ENCODE results near the gene OGFOD3. TPM values are rescaled to one million over a fixed set of nuclear protein-coding genes. Genes with fewer than 3 reads are reported as not detected.
"Not testable (repeated sequence)": the region's sequence is repeated elsewhere in the genome, so short reads cannot be mapped to it uniquely, and the experiment has no call there.

The OGFOD3 gene
- total RNA-seq, 1 donor from 2014 or later: 36.7 TPM

DNA sequence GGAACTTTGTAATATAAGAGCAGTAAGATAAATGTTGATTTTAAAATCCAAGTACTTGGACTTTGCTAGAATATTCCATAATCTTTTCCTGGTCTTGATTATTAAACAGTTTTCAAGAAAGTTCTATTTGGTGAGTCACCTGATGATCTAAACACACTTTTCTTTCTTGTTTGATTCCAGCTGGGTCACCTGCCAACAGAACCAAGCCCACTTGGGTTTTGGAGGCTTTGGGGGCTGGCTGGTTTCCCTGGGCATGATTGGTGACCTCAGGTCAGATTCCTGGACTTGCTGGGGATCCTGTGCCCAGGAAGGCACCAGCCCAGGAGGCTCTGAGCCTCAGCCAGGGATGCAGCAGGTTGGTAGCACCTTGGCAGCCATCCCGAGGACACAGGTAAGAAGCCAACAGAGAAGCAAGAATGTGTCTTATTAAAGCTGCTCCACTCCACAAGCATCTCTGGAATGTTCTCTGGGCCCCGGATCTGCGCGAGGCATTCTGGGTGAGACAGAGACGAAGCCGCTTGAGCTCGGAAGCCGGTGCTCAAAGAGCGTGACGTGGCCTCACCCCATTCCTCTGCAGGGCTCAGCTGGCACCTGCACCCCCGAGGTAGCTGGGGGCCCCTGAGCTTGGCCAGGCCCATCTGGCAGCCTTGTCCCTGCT lies 62.5 kb downstream of the OGFOD3 start:
- DNase-seq (ENCODE audit: low read depth, low spot score): no peak

DNA sequence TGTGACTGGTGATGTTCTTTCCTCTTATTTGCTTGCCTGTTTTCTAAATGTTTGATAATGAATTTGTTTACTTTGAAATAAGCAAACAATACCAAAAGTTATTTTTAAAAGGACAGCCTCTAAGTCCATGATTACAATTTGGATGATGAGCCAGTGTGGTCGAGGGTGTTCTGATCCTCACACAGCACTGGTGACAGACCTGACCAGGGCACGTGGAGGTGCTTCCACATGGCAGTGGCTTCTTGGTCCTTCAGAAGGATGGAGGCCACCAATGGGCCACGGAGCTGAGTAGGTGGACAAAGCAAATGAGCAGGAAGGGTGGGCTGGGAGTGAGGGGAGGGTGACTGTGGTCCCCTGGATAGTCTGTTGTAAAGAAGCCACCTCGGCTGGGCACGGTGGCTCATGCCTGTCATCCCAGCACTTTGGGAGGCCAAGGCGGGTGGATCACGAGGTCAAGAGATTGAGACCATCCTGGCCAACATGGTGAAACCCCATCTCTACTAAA lies 63.5 kb downstream of the OGFOD3 start:
- DNase-seq (ENCODE audit: low read depth, low spot score): no peak

DNA sequence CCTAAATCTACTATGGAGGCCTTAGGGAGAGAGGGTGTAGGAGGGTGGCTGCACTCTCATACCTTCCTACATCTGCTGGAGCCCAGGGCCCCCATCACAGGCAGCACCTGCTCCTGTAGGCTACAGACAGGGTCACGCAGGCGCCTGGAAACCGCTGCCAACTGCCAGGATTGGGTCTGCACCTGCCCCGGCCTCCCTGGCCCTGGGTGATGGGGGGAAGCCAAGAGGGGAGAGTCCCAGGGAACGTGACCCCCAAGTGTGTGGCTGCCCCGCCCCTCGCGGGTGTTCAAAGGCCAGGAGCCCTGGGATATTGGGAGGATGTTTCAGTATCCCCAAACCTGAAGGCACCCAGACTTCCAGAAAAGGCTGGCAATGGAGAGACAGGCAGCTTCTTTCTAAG lies 64.9 kb downstream of the OGFOD3 start:
- no peak for DNase-seq (ENCODE audit: low read depth, low spot score)

DNA sequence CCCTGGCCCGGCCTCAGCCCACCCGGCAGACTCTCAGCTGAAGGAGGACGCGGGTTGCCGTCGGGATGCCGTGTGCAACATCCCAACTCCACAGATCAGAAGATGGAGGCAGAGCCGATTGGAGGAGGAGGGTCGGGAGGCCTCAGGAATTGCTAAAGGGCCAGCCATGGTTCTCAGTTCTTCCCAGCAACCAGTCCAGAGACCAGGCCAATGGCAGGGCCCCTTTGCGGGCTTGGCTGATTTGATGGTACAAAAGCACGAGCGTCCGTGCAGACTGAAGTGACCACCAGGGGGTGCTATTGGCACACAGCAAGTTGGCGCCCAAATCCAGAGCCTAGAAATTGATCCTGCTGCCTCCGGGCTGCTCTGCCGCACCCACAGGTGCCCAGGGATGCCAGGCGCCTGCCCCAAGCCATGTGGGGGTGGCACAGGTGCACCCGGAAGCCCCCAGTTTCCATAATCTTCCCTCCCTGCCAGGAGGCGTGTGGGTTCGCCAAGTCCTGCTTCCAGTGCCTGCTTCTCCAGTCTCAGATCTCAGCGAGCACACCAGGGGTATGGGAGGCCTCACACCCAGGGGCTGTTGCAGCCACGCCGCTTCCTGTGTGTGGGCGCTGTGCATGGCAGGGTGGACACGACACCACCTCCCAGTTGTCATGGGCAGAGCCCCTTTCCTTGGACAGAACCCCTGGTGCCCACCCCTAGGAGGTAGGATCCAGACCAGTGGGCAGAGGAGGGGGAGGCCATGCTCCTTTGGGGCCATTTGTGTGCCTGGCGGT lies 66.5 kb downstream of the OGFOD3 start:
- peak; percentile 66 for DNase-seq (ENCODE audit: low read depth, low spot score)

DNA sequence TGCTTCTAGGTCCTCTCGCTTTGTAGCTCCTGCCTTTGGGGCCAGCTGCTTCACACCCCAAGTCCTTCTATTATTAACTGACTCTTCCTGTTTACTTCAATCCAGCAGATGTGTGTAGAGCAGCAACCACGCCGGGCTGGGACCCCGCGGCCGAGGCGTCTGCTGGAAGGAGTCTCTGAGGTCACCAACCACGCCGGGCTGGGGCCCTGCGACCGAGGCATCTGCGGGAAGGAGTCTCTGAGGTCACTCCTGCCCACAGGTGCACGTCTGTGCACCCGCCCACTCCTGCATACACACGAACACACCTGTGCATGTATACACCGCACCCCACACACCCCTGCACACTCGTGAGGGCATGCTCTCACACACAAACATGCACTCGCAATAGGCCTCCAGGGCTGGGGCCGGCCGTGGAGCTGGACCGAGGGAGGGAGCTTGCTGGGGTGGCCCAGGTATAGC lies 67.1 kb downstream of the OGFOD3 start:
- DNase-seq (ENCODE audit: low read depth, low spot score): no peak

DNA sequence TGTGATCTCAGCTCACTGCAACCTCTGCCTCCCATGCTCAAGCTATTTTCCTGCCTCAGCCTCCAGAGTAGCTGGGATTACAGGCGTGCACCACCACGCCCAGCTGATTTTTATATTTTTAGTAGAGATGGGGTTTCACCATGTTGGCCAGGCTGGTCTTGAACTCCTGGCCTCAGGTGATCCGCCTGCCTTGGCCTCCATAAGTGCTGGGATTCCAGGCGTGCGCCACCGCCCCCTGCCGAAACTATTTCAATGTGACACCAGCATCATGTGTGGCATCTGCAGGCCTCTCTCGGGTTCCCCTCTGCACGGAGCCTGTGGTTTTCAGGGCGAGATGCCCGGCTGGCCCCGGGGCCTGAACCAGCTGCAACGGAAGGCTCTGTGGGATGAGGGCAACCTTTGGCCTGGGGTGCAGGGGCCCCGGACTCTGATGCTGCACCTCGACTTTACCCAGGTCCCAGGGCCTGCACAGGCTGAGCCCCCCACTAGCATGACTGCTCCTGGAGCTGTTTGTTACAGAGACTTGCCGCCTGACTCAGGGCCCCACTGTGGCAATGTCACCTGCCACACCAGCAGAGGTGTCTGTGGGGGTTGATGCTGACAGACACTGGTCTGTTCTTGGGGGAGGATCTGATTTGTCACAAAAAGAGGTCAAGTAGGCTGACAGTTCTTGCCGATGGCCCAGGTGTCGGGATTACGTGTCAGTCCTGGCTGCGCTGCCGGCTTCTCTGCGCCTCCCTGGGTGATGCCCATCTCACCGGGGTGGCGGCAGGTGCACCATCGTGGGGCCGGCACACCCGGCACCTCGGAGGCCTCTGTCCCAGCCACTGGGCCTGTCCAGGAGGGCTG lies 68.0 kb downstream of the OGFOD3 start:
- DNase-seq (ENCODE audit: low read depth, low spot score): no peak

DNA sequence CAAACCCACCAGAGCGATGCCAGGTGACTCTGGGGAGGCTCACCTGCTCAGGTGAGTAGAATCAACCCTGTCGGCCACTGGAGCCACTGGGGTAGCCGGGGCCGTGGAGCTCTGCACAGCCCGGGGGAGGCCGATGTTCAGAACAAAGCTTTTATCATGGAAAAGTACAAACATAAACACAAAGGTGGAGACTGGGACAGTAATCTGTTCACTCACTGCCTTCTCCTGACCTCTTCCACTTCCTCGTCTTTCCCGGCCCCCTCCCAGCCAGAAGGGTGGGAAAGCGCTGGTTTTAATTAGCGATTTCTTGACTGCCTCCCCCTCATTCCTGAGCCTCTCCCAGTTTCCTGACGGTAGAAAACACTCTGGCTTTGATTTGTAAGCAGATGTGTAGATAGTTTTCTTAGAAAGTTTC lies 69.1 kb downstream of the OGFOD3 start:
- DNase-seq (ENCODE audit: low read depth, low spot score): no peak

DNA sequence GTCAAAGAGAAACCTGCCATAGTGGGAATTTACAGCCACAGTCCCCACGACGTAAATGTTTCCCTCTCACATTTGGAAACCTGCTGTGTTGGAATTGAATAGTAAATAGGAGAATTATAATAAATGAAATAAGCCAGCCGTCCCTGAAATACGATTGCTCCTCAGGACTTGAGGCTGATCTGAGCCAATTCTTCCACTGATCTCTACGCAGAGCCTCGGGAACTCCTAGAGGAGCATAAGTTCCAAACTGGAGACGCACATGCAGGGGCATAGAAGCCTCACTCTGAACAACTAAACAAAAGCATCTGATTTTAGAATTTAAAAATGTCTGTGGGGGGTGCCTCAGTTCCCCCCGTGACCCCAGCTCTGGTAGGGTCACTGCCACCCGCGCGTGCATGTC lies 69.5 kb downstream of the OGFOD3 start:
- no peak for DNase-seq (ENCODE audit: low read depth, low spot score)

DNA sequence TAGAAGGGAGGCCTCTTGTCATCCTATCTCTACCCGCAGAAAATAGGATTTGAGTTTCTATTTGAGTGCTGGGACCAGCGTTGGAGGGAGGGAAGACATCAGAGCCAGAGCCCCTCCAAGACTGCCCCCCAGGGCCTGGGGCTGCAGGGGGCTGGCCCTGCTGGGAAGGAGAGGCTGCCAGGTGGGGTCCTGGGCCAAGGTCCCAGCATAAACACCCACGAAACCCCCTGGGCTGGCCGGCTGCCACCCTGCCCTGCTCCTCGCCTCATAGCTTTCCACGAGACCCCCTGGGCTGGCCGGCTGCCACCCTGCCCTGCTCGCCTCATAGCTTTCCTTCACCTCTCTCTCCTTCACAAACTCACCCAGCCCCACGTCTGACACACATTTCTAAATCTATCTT lies 70.0 kb downstream of the OGFOD3 start:
- DNase-seq (ENCODE audit: low read depth, low spot score): no peak

DNA sequence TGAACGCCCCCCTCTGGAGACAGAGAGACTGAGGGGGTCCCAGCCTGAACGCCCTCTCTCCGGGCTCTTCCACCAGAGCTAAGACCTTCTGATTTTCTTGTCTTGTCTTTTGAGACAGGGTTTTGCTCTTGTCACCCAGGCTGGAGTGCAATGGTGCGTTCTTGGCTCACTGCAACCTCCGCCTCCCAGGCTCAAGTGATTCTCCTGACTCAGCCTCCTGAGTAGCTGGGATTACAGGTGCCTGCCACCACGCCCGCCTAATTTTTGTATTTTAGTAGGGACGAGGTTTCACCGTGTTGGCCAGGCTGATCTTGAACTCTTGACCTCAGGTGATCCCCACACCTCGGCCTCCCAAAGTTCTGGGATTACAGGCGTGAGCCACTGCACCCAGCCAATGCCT lies 70.4 kb downstream of the OGFOD3 start:
- DNase-seq (ENCODE audit: low read depth, low spot score): not testable (repeated sequence)

DNA sequence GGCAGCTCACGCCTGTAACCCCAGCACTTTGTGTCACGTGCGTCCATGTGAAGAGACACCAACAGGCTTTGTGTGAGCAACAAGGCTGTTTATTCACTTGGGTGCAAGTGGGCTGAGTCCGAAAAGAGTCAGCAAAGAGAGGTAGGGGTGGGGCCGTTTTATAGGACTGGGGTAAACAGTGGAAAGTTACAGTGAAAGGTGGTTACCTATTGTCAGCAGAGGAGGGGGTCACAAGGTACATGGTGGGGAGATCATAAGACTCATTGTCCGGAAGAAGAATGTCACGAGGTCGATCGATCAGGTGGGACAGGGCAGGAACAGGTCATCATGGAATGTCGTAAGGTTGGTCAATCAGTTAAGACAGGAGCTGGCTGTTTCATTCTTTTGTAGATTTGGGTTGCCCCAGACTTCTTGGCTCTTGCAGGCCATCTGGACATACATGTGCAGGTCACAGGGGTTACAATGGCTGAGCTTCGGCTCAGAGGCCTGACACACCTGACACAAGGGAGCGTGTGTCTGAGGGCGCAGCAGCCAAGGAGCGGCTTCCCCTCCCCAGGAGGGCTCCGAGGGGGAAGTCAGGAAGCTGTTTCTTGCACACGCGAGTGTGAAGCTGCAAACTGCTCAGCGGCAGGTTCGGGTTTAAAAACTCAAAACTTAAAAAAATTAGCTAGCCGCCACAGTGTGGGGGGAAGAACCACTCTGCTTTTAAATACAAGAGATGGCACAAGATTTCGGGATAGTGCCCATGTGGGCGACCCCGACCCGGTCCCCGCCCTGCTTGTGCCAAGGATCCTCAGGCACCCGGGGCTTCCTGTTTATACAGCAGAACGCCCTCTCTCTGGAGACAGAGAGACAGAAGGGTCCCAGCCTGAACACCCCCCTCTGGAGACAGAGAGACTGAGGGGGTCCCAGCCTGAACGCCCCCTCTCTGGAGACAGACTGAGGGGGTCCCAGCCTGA lies 71.8 kb downstream of the OGFOD3 start:
- DNase-seq (ENCODE audit: low read depth, low spot score): no peak

DNA sequence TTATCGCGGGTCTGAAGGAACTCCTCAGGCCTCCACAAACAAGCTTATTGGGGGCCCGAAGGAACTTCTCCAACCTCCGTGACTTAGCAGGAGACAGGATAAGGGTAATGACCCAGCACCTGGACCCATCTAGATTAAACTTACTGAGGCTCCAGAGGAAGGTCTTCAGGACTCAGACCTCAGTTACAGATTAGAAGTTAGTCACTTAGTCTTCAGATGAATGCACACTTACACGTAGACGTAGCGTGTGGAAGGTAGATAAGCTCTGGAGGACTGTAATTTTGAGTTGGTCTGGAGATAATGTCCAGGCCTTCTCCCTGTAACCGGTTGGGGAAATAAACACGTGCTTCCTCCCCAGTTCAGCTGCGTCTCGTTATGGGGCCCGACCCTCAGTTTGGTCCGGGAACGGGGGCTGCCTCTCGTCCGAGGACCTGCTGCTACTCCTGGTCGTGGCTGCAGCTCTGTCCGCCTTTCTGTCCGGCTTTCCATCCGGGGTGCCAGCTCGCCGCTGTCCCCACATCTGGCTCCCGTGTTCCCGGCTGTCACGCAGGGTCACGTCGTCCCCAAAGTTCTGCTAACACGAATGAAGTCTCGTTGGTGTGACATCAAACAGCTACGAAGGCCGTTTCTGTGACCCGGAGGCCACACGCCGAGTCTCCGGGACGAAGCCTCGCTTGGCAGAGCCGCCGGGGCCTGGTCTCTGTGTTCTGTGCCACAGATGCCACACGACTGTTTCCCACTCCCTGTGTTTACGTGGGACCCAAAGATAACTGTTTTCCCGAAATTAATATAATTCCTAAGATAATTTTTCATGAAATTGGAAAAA lies 73.0 kb downstream of the OGFOD3 start:
- DNase-seq (ENCODE audit: low read depth, low spot score): no peak

DNA sequence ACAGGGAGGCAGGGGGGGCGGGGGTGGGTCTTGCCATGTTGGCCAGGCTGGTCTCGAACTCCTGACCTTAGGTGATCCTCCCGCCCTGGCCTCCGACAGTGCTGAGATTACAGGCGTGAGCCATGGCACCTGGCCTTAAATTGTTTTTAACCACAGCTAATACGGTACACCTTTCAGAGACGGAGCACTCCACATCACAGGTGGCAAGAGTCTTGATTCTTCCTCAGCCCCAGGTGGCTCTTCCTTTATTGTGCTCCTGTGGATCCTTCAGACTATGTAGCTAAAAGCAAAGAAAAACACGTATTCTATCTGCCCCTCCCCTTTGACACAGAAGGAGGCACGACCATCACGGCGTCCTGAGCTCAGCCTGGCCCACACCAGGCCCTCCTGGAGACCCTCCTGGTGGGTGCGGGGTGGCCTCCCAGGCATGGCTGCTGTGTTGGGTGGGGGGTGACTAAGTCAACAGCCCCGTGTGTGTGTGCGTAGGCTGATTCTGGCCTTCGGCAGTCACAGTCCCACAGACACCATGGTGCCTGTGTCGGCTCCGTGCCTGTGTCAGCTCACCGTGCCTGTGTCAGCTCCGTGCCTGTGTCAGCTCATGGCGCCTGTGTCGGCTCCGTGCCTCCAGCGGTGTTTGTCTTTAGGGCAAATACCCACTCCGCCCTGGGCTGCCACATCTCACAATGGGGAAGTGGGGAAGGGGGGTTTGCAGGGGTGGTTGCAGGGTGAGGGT lies 74.0 kb downstream of the OGFOD3 start:
- no peak for DNase-seq (ENCODE audit: low read depth, low spot score)

DNA sequence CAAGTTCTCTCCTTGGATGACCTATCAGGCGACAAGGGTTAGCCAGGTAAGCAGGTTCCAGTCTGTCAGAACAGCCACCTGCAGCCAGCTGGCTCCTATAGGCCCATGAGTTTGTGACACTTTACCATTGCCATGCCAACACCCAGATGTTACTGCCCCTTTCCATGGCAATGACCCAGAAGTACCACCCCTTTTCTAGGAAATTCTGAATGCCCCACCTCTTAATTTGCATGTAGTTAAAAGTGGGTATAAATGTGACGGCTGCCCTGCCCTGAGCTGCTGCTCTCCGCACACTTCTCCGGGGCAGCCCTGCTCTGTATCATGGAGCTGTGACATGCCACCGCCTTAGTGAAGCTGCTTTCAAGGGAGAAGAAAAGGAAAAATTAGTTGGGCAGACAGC lies 74.8 kb downstream of the OGFOD3 start:
- DNase-seq (ENCODE audit: low read depth, low spot score): no peak

DNA sequence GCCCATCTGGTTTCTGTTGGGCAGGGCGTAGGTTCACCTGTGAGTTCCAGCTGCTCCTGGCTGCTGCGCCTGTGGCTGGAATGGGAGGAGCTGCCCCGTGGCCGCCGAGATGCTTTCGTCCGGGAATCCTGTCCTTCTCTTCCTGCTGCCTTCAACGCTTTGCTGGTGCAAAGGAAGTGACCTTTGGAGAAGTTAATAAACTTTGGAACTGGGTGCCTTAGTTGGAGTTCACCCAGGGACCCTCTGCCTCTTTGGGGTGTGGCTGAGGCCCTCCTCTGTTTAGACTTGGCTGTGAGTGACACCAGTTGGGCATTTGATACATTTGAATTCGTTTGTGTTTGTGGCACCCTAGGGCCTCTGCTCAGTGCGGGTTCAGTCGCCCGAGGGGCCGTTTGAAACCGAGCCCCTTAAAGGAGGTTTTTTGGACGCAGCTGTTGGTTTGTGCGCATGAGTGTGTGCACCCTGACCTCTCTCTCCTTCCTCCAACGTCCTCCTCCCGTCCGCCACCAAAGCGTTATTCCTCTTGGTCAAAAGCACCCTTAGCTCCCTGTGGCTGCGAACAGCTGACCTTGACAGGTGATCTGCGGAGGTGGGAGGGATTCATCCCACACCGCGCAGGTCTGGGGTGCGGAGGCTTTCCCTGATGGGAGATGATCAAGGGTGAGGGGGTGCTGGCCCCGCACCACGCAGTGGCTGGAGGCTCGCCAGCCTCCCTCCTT lies 75.9 kb downstream of the OGFOD3 start:
- no peak for DNase-seq (ENCODE audit: low read depth, low spot score)

DNA sequence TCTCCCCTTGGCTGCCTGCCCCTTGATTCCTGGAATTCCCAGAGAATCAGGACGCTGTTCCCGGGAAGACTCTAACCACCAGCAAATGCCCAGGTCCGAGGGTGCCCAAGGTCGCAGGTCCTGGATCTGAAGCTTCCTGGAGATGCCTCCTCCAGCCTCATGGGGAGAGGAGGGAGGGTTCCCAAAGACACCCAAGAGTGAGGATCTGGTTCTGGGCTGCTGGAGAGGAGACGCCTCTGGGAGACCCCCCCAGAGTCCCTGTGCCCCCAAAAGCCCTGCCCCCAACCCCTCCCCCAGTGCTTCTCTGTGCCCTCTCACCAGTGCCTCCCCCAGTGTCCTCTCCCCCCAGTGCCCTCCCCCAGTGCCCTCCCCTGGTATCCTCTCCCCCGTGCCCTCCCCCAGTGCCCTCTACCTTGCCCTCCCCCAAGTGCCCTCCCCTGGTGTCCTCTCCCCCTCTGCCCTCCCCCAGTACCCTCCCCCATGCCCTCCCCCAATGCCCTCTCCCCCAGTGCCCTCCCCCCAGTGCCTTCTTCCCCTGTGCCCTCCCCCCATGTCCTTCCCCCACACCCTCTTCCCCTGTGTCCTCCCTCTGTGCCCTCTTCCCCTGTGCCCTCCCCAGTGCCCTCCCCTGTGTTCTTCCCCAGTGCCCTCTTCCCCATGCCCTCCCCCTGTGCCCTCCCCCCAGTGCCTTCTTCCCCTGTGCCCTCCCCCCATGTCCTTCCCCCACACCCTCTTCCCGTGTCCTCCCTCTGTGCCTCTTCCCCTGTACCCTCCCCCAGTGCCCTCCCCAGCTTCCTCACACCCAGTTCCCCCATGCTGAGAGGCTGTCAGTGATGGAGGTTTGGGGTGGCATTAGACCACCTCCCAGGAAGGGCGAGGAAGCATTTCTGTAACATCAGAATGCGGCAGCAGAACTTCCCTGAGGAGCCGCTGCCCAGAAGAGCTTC lies 78.5 kb downstream of the OGFOD3 start:
- no peak for DNase-seq (ENCODE audit: low read depth, low spot score)

Measured in pulmonary artery endothelial cell (primary cell).